PC-9 (cell line): ENCODE measurements around the gene STK17A. TPM values are rescaled to one million over a fixed set of nuclear protein-coding genes. Genes with fewer than 3 reads are reported as not detected.

Source experiments
- BruUV-seq: library from RNA; stranded (reverse); fragments of 400-500 nt; replicated peaks from 2 replicates; lab custom pipeline; 2021; lab: Mats Ljungman, UMichigan
- CTCF ChIA-PET: fragments of 300-600 bp; sonication (Branson Sonifier 250); formaldehyde crosslinking; loops from one replicate; lab custom pipeline; 2022; ENCODE audit warnings: antibody characterized with exemption; lab: Charles Lee
- POLR2A ChIA-PET: fragments of 300-600 bp; sonication (Branson Sonifier 250); formaldehyde crosslinking; loops from one replicate; lab custom pipeline; 2022; ENCODE audit warnings: antibody characterized with exemption; ENCODE audit not compliant: unreplicated experiment; lab: Charles Lee
- DNase-seq, 2 experiments: peaks; one replicate each; pipeline versions ENCODE4 v3.0.0 to v3.0.0-alpha.2; 2015 to 2022; ENCODE audit warnings: mixed read lengths in 1 of 2
- H2AFZ ChIP-seq: fragments of 200-600 bp; sonication (generic); 2 replicates; pipeline ENCODE4 v1.8.1; 2017; ENCODE audit warnings: antibody characterized with exemption
- H3F3A ChIP-seq: fragments of 200-600 bp; sonication (generic); 2 replicates; pipeline ENCODE4 v1.8.1; 2017; ENCODE audit warnings: antibody characterized with exemption, mild to moderate bottlenecking, low read depth; ENCODE audit not compliant: insufficient read depth
- H3K27ac ChIP-seq: fragments of 200-600 bp; sonication (generic); 2 replicates; pipeline ENCODE4 v1.6.1; 2016; ENCODE audit warnings: mixed run types
- H3K27me3 ChIP-seq: fragments of 200-600 bp; sonication (generic); 2 replicates; pipeline ENCODE4 v1.6.1; 2016; ENCODE audit warnings: low read depth, mixed run types; ENCODE audit not compliant: insufficient read depth
- H3K36me3 ChIP-seq: fragments of 200-600 bp; sonication (generic); 2 replicates; pipeline ENCODE4 v1.6.1; 2016; ENCODE audit warnings: low read depth, mixed run types
- H3K4me1 ChIP-seq: fragments of 200-600 bp; sonication (generic); replicated peaks from 2 replicates; pipeline ENCODE4 v1.6.1; 2016; ENCODE audit warnings: mixed run types; ENCODE audit not compliant: insufficient read depth
- H3K4me2 ChIP-seq: fragments of 200-600 bp; sonication (generic); 2 replicates; pipeline ENCODE4 v1.6.1; 2017; ENCODE audit warnings: mixed run types
- H3K4me3 ChIP-seq: fragments of 200-600 bp; sonication (generic); 2 replicates; pipeline ENCODE4 v1.6.1; 2016; ENCODE audit warnings: mixed run types
- H3K79me2 ChIP-seq: fragments of 200-600 bp; sonication (generic); 2 replicates; pipeline ENCODE4 v1.6.1; 2017; ENCODE audit warnings: low read depth, mixed run types
- H3K9me2 ChIP-seq: fragments of 200-600 bp; sonication (generic); 2 replicates; pipeline ENCODE4 v1.8.1; 2017; ENCODE audit warnings: mild to moderate bottlenecking; ENCODE audit not compliant: insufficient read depth
- H3K9me3 ChIP-seq: fragments of 200-600 bp; sonication (generic); 2 replicates; pipeline ENCODE4 v1.8.1; 2016; ENCODE audit warnings: low read depth; ENCODE audit not compliant: insufficient read depth
- H4K20me1 ChIP-seq: fragments of 200-600 bp; sonication (generic); 2 replicates; pipeline ENCODE4 v1.8.1; 2017; ENCODE audit not compliant: insufficient read depth
- EZH2 ChIP-seq: fragments of 200-600 bp; sonication (generic); IDR thresholded peaks from 2 replicates; pipeline ENCODE4 v1.8.0; 2017; ENCODE audit warnings: antibody characterized with exemption, low read depth
- intact Hi-C: fragments of 100-400 bp; cut with micrococcal nuclease; formaldehyde crosslinking; loops from one replicate; pipeline ENCODE4 v1.10.0; 2022; ENCODE audit not compliant: unreplicated experiment
- total RNA-seq: library from RNA; stranded (reverse); gene quantifications from 2 replicates; pipeline ENCODE4 v1.2.3, GENCODE V29; 2021
- TF ChIP-seq, protein P1 (sequence below): fragments of 200-600 bp; sonication (generic); conservative IDR thresholded peaks from 2 replicates; pipeline ENCODE4 v1.6.1; 2017; ENCODE audit warnings: mixed run types, antibody characterized with exemption, mild to moderate bottlenecking, moderate library complexity

The STK17A gene
- total RNA-seq, 1 experiment from 2014 or later: 18.8 TPM

GRCh38 chr7:43631559-43631958, 48.7 kb downstream of the STK17A start:
- ChIA-PET POLR2A (no interaction called here), CTCF (interaction anchor here (0.6 kb wide), 1 partner anchor 1854 kb away, joined by 3 read pairs; no protein-coding TSS in a partner anchor)
- H3K4me1 ChIP-seq: no peaks in the 10 kb centered on the region
- no peak overlapping the region for H3K4me3 ChIP-seq
- peaks cover 92% of the 10 kb centered on the region for H3K36me3 ChIP-seq
- H3K4me2 ChIP-seq: no peak overlapping the region
- no peak overlapping the region for H2AFZ ChIP-seq
- no peaks in the 10 kb centered on the region for H3K9me2 ChIP-seq
- peaks cover 60% of the 10 kb centered on the region for H3F3A ChIP-seq
- H3K9me3 ChIP-seq: peaks cover 7% of the 10 kb centered on the region; the same call in 1 of the 2 replicates
- DNase-seq: no peak
- no peak overlapping the region for H3K27ac ChIP-seq
- no peak for TF ChIP-seq EZH2
- TF ChIP-seq, protein P1, sequence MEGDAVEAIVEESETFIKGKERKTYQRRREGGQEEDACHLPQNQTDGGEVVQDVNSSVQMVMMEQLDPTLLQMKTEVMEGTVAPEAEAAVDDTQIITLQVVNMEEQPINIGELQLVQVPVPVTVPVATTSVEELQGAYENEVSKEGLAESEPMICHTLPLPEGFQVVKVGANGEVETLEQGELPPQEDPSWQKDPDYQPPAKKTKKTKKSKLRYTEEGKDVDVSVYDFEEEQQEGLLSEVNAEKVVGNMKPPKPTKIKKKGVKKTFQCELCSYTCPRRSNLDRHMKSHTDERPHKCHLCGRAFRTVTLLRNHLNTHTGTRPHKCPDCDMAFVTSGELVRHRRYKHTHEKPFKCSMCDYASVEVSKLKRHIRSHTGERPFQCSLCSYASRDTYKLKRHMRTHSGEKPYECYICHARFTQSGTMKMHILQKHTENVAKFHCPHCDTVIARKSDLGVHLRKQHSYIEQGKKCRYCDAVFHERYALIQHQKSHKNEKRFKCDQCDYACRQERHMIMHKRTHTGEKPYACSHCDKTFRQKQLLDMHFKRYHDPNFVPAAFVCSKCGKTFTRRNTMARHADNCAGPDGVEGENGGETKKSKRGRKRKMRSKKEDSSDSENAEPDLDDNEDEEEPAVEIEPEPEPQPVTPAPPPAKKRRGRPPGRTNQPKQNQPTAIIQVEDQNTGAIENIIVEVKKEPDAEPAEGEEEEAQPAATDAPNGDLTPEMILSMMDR: no peak
- 0 out of 2 replicates have a peak, but pooled peaks cover 4% of the 10 kb centered on the region for H3K79me2 ChIP-seq
- H4K20me1 ChIP-seq: no peaks in the 10 kb centered on the region
- intact Hi-C loops: no loop called here
- no TSS peak for BruUV-seq
- no peaks in the 10 kb centered on the region for H3K27me3 ChIP-seq

DNA sequence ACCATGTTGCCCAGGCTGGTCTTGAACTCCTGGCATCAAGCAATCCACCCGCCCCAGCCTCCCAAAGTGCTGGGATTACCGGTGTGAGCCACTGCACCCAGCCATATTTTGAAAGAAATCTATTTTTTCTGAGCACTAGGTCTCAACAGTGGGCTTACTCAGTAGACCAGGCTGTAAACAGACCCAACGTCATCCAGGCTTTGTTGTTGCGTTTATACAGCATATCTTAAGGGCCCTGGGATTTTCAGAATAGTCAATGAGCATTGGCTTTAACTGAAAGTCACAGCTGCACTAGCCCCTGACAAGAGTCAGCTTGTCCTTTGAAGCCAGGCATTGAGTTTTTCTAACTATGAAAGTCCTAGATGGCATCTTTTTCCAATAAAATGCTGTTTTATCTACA, 49.8 kb downstream of the STK17A start:
- CTCF ChIA-PET: no interaction called here
- Histone ChIP-seq H3K27me3 (no peaks in the 10 kb centered on the region), H3K36me3 (peaks cover 92% of the 10 kb centered on the region), H3K27ac (no peak overlapping the region), H3F3A (peaks cover 48% of the 10 kb centered on the region), H3K9me2 (no peaks in the 10 kb centered on the region), H2AFZ (no peak overlapping the region), H3K4me3 (no peak overlapping the region), H4K20me1 (no peaks in the 10 kb centered on the region), H3K9me3 (peaks cover 7% of the 10 kb centered on the region; the same call in 1 of the 2 replicates), H3K79me2 (0 out of 2 replicates have a peak, but pooled peaks cover under 1% of the 10 kb centered on the region), H3K4me1 (no peaks in the 10 kb centered on the region), H3K4me2 (no peak overlapping the region)
- POLR2A ChIA-PET: interaction anchor here (0.7 kb wide), 1 partner anchor 672 kb away, joined by 3 read pairs; no protein-coding TSS in a partner anchor
- intact Hi-C loops: no loop called here
- no TSS peak for BruUV-seq
- TF ChIP-seq EZH2: no peak
- TF ChIP-seq, protein P1: no peak
- no peak for DNase-seq

GRCh38 chr7:43634384-43634783, 51.5 kb downstream of the STK17A start:
- no peak overlapping the region for H3K4me2 ChIP-seq
- H3K9me2 ChIP-seq: no peaks in the 10 kb centered on the region
- no peaks in the 10 kb centered on the region for H3K9me3 ChIP-seq
- H3K36me3 ChIP-seq: peaks cover 89% of the 10 kb centered on the region
- no peak overlapping the region for H3K4me3 ChIP-seq
- no peak for TF ChIP-seq EZH2
- TF ChIP-seq, protein P1: no peak
- no peaks in the 10 kb centered on the region for H3K79me2 ChIP-seq
- no peak overlapping the region for H3K27ac ChIP-seq
- H3K27me3 ChIP-seq: no peaks in the 10 kb centered on the region
- no peak for DNase-seq
- POLR2A ChIA-PET: interaction anchor here (0.6 kb wide), 1 partner anchor 63 kb away, joined by 5 read pairs; no protein-coding TSS in a partner anchor
- no TSS peak for BruUV-seq
- H3K4me1 ChIP-seq: no peaks in the 10 kb centered on the region
- no peak overlapping the region for H2AFZ ChIP-seq
- no peaks in the 10 kb centered on the region for H4K20me1 ChIP-seq
- peaks cover 40% of the 10 kb centered on the region for H3F3A ChIP-seq
- intact Hi-C loops: no loop called here
- CTCF ChIA-PET: no interaction called here
